Neural progenitor cell (in vitro differentiated cells): ENCODE measurements around the gene OR10A4.

Experiments
- CTCF ChIP-seq: fragments of 200-600 bp; sonication (generic); IDR thresholded peaks from 2 replicates; pipeline ENCODE4 v1.5.1; 2017; ENCODE audit warnings: antibody characterized with exemption, mild to moderate bottlenecking
- EZH2 ChIP-seq: fragments of 200-600 bp; sonication (generic); IDR thresholded peaks from 2 replicates; pipeline ENCODE4 v1.6.1; 2017; ENCODE audit warnings: antibody characterized with exemption, mild to moderate bottlenecking, moderate library complexity

DNA sequence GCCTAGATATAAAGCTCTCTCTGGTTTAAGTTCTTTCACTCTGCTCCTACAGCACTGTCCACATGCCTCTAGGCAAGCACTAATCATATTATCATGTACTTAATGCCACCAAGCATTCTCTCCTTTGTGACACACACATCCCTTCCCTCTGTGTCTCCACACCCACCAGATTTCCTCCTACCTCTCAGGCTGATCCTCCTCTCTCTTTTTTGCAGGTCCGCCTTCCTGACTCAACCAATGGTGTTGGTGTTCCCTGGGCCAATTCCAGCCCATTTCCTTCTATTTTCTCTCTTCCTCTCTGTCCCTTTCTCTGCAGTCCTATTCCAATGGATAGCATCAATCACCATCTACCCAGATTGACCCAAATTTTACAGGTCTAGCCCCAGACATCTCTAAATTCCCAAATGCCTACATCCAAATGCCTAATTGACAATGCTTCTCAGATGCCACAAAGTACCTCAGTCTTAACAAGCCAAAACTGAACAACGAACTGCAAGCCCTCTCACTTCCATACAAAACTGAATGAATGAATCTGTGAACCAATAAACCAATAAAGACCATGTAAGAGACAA, 49.3 kb downstream of the OR10A4 start:
- TF ChIP-seq EZH2 (no peak), CTCF (no peak)
